RPMI8226 (cell line): ENCODE measurements around the gene VWF.

Experiments used
- DNase-seq: peaks from one replicate; pipeline ENCODE4 v3.0.0-alpha.2; 2015

VWF gene

DNA sequence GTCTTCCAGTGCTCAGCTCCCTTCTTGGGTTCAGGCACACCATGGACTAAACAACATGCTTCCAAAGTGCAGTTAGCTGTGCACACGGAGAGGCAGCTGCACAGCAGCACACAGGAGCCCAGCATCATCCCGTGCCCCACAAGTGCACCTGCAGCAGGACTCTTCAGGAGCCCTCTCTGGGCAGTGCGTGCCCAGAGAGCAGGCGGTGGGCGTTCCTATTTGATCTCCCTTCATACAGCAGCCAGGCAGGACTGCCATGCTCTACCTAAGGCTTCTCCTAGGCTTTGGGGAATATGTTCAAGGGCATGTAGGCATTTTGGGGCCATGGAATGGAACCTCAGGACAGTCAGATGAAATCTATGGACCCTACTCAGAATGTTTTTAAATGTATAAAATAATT lies 214.9 kb downstream of the VWF start:
- no peak for DNase-seq

DNA sequence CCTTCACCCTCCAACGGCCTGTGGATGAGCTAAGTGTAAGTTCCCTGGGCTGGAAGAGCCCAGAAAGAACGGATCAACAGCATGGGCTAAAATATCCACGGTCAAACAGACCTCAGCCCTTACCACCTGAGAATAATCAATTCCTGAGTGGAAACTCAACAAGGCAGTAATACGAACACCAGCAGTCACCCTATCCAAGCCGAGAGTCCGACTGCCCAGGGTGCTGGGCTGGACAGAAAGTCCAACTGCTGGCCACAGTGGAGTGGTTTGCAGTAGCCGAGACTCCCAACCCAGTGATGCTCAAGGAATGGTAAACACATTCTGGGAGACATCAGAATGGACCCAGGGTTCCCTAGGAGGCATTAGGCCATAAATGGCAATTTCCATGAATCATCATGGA lies 216.2 kb downstream of the VWF start:
- no peak for DNase-seq

DNA sequence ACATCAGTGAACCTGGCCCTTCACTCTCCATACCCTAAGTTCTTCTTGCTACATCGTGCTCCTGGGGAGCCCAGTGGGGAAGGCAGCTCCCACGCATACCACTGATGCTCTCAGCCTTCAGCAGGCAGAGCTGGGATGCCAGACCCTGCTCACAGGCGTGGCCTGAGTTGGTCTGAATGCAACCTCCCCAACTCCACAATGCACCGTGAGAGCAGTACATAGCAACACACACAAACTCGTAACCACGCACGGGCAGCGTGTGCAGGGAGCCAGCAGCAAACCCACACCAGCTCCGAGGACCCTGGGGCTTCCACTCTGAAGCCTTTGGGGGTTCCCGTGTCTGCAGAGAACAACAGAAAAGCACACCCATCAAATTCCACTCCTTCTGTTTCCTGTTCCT lies 216.7 kb downstream of the VWF start:
- DNase-seq = no peak

DNA sequence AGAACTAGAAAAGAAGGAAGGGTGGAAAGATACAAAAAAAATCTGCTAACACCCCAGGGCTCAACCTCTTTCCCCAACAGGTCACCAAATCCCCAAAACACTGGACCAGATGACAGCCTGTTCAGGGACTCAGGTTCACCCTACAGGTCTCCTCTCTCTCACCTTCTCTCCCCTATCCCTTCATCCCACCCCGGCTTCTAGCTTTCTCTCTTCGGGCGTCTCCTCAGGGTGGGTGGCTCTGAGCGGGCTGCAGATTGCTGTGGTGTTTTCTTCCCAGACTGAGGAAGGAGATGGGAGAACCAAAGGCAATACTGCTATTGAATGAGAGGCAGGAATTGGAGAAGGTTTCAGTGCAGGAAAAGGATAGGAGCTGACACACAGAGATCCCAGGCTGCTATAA lies 218.7 kb downstream of the VWF start:
- no peak for DNase-seq

DNA sequence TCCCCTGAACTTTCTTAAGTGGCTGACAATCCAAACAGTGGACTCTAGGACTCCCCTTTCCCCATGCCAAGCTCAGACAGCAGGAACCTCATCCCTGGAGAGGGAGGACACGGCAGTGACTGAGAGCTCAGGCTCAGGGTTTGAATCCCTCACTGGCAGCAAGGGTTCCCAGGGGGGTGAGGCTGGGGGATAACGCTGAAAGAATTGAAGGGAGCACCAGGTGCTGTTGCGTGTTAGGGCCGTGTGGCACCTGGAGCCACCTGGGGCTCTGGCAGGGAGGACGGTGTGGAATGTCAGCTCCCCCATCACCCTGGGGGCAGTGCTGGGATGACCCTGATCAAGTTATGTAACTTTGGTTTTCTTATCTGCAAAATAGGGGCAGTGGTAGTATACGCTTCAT lies 219.5 kb downstream of the VWF start:
- no peak for DNase-seq

DNA sequence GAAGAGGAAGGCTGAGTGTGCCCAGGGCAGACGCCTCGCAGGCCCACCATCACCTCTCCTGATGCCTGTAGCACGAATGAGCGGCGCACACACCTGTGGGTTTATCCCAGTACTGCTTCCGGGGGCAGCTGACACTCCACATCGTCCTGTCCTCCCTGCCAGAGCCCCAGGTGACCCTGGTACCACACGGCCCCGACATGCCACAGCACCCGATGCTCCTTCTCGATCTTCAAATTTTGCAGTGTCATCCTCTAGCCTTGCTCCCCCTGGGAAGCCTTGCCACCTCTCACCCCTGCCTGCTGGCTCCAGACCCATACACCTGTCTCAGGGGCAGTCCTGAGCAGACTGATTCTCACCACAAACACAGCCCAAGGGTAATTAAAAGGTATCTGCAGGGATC lies 220.0 kb downstream of the VWF start:
- DNase-seq = no peak

DNA sequence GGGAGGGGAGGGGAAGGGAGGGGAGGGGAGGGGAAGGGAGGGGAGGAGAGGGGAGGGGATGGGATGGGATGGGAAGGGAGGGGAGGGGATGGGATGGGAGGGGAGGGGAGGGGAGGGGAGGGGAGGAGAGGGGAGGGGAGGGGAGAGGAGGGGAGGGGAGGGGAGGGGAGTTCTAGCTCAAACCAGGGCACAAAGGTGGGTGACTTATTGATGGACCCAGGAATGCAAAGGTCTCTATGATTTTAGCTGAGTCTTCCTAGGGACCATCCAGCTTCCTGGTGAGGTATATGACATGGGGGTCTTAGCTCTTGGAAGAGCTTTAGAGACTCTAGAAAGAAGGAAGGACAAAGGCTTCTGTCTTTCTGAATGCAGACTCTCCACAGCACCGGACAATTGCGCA lies 221.7 kb downstream of the VWF start:
- no peak for DNase-seq

DNA sequence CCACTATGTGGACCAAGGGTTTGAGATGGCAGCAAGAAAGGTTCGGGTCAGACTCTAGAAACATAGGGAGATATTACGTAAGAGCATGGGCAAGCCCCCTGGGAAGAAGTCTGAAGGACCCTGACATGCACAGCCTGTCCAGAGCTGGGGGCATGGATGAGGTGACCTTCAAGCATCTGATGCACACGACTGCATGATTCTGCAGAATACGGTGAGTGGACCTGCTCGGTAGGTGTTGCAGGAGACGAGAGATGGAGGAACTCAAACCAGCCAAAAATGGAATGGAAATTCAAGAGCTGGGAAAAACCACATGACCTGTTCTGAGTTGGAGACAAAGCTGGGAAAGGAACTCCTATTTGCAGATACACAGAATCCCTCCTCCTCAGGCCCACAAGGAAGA lies 223.1 kb downstream of the VWF start:
- no peak for DNase-seq

DNA sequence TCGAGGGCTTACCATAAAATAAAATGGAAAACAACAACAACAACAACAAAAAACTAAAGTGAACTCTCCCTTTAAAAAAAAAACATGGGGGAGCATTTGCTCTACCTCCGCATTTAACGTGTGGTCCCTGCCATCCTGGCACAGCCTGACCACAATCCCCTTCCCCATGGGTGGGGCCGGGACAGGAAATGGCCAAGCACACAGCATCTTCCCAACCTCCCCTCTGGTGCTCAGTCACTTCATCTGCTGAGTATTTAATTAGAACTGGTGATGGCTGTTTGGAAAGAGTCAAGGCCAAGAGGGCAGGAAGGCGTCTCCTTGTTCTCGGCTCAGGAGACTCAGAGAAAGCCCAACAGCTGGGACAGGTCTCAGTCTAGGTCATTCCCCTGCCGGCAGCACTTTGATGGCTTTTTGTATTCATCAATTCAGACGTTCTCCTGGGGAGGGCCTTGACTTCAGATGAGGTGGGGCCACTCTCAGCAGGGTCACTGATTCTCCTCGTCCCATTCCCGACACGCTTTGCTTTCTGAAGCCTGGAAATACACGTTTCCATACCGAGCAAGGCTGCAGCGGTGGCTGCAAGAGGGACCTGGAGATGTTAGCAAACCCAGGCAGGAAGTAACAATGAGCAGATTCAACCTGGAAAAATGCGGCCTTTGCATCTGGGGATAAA lies 223.8 kb downstream of the VWF start:
- DNase-seq = no peak

DNA sequence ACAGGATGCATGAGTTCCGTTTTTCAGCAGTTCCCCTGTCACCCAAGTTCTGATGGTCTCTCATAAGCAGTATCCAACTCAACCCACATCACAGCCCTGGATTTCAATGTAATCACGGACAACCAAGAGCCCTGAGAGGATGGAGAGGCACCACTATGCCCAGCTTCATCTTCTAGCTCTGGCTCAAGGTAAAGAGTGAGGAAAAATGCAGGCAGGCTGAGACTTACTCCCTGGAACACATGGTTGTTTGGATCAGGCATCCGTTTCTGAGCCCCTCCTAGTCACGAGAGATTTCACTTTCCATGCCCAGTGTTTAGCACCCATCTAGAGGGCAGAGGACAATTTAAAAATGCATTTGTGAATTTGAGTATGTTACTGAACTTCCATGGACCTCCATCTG lies 224.4 kb downstream of the VWF start:
- no peak for DNase-seq

DNA sequence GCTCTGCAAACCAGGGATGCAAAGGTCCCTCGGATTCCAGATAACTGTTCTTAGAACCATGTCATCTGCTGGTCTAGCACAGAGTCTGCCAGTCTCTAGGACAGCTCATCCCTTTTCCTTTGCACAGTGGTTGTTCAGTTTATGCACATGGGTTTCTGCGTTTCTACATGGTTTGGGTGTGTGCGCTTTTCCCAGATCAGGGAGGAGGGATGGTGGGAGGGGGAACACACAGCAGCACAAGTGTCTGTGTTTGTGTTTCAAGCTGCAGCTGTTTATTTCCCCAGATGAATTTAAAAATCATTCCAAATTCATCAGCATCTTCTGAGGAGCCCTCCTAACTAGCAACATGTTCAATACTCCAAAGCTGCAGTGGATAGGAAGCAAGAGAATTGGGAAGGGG lies 224.8 kb downstream of the VWF start:
- DNase-seq = no peak

DNA sequence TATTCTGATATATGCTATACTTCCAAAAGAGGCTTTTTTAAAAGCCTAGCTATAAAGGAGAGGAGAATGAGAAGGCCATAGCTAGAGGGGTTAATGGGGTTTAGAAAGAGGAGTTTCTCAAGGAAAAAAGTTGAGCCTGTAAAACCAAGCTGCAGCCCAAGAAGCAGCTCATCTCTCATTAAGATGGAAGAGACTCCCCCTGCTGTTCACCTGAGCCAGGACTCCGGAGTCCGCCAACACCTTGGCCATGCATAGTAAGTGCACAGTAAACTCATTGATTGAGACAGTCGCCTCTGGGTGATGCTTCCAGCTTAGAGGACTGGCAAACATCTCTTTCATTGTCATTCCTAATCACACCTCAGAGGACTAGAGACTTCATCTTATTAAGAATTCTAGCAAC lies 225.6 kb downstream of the VWF start:
- DNase-seq = peak; percentile 27
